Smooth muscle cell of the brain vasculature (primary cell): Measurements from ENCODE around the gene U2SURP.
"Not testable (repeated sequence)": the region's sequence is repeated elsewhere in the genome, so short reads cannot be mapped to it uniquely, and the experiment has no call there.

Experiments
- DNase-seq: peaks from one replicate; pipeline ENCODE4 v3.0.0-alpha.2; 2012; ENCODE audit warnings: low read depth, low spot score

The U2SURP gene

DNA sequence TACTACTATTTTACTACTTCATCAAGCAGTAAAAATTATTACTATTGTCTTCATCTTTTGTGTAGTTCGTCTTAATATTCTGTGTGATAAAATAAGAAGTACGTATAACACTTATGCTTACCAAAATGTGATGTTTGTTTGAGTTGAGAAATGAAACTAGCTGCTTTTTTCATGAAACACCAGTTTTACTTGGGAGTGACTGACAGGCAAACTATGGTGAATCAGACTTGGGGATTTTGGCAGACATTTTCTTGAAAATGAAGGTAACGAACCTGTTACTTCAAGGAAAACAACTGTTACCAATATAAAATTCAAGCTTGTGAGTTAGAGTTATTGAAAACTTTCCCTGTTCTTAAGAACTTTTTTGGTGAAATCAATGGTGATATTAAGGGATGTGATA, 10.3 kb downstream of the U2SURP start:
- no peak for DNase-seq

DNA sequence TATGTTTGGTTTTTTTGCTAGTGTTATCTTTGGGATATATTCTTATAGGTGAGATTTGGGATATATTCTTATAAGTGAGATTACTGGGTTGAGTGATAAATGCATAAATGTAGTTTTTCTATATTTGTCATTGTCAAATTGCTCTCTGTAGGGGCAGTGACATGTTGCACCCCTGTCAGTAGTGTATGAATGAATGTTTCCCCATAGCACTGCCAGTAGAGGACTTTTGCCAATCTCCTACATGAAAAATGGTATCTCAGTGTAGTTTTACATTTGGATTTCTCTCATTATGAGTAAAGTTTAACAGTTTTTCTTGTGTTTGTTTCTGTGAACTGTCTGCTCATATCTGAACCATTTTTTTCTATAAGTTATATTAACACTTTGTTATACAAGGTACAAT, 13.6 kb downstream of the U2SURP start:
- DNase-seq = no peak

DNA sequence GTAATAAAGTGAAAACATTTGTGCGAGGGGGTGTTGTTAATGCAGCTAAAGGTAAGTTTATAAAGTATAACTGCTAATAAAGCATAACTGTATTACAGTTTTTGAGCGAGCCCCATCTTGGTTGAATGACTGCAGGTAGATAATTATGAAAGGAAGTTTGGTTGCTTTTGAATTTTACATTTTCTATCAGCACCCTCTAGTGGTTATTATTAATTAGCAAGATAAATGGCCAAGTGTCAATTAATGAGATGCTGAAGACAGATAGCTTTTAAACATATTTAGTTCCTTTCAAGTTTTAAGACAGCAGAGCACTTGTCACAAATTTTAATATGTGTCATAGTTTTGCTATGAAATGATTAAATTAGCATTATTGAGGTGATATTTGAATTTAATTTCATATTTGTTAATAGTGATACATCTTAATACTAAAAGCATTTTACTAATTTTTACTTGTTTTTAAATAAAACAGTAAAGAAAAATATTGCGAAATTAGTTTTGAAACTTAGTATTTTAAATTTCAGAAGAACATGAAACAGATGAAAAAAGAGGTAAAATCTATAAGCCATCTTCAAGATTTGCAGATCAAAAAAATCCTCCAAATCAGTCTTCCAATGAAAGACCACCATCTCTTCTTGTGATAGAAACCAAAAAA, 15.1 kb downstream of the U2SURP start:
- no peak for DNase-seq

DNA sequence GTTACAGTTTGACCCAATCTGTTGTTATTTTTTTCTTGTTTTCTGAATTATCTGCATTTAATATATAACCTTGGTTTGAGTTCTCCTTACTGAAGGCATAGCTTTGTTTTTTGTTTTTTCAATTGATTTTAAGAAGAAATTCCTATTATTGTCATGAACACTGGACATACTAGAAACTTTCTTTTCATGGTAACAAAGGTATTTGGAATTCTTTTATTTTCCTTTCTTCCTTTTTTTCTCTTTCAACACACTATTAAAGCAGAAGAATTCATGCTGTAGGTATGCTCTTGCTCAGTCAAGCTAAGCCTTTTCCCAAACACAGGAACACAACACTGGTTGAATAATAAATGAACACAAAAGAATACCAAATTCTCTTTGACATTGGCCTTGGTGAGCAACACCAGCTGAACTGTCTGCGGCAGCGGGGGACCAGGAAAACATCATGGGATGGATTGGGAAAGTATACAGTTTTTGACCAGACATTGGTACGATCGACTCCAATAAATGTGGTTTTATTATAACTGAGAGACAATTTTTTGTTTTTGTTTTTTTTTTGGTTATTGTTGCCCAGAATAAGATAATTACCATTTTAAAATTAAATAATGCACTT, 23.1 kb downstream of the U2SURP start:
- DNase-seq = no peak

DNA sequence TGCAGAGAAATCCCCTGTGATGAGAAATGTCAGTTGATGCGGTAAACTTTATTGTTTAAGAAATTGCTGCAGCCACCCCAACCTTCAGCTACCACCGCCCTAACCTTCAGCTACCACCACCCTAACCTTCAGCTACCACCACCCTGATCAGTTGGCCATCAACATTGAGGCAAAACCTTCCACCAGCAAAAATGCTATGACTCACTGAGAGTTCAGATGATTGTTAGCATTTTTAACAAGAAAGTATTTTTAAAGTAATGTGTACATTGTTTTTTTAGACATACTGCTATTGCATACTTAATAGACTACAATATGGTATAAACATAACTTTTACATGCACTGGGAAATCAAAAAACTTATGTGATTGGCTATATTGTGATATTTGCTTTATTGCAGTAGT, 30.0 kb downstream of the U2SURP start:
- no peak for DNase-seq

DNA sequence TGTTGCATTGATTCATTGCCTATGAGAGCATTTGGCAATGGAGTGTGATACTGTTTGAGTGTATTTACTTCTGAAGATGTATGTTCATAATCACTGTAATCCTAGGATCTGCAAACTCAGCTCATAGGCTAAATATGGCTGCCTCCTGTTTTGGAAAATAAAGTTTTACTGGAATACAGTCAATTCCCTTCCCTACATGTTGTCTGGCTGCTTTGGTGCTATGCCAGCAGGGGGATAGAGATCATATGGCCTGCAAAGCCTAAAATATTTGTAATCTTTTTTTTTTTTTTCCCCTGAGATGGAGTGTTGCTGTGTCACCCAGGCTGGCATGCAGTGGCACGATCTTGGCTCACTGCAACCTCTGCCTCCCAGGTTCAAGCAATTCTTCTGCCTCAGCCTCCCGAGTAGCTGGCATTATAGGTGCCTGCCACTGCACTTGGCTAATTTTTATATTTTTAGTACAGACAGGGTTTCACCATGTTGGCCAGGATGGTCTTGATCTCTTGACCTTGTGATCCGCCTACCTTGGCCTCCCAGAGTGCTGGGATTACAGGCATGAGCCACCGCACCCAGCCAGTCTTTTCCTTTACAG, 30.5 kb downstream of the U2SURP start:
- not testable (repeated sequence) for DNase-seq

DNA sequence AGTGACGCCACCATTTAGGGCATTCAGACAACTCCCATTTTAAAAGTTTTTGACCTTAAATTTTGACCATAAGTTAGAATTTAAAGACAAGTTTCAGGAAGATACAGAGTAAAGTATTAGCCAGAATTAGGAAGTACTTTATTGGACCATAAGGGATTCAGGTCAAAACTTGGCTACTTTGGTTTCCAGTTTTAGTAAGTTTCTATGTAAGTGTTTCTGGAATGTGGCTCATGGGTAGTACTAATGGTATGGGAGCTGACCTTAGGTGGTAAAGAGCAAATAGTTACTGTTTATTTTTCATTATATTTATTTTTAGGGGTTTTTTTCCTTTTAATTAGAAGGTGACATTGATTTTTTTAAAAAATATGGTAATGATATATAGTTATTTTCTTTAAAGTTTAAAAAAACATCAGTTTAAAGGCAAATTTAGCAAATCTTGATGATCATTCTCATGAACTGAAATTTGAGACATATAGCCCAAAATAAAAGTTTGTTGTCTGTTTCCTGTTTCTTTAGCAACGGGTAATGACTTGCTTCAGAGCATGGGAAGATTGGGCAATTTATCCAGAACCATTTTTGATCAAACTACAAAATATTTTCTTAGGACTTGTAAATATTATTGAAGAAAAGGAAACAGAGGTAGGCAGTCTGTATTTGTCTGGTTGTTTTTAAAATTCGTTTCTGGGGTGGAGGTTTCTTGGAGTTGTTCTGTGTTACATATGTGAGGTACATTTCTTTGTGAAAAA, 34.3 kb downstream of the U2SURP start:
- peak; percentile 12 for DNase-seq

DNA sequence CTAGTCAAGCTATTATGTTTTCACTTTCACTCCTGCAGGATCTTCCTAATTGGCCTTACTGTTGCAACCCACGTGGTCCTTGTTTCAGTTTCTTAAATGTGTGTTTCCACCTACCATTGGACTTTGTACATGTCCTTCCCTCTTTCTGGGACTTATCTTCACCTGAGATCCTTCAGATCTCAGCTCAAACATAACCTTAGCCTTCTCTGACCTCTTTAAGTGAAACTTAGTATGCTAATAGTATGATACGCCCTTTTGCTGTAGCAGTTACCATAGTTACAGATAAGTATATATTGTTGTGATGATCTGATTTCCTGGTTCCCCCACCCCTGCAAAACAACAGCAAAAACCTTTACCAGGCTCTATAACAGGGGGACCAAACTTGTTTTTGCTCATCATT, 35.2 kb downstream of the U2SURP start:
- DNase-seq = no peak

DNA sequence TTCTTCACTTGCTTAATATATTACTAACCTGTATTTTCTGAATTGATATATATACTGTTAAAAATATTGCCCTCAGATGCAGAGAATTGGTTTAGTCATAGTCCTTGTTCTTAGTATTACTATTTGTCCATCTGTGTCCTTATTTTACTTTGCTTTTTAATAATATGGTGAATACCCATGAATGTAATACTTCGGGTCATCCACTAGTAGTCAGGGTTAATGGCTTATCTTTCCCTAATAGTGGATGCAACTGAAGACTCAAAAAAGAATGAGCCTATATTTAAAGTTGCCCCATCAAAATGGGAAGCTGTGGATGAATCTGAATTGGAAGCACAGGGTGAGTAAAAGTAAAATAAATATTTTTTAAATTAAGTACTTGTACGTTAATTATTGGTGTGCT, 36.5 kb downstream of the U2SURP start:
- no peak for DNase-seq

DNA sequence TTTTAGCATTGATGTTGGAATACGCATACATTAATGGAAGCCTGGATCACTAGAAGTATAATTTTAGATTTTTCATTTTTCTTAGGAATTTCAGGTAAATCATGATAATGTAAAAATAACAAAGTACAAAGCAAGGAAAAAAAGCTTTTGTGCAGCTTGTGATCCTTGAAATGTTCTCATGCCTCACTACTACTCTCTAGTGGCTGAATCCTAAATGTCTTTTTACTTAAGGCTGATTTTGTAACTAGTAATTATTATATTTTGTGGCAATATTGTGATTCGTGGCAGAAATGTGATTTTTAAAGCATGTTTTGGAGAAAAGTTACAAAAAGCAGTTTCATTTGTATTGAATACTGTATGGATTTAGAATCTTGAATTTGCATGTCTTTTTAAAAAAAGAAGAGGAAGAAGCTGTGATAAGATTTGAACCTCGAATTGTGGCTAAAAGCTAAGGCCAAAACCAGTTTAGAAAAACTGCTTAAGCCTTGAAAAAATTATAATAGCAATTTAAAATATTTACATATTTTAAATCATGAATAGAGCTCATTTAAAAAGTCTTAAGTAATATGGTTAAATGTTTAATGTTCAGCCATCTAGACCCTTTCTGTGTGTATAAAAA, 39.0 kb downstream of the U2SURP start:
- peak; percentile 7 for DNase-seq

DNA sequence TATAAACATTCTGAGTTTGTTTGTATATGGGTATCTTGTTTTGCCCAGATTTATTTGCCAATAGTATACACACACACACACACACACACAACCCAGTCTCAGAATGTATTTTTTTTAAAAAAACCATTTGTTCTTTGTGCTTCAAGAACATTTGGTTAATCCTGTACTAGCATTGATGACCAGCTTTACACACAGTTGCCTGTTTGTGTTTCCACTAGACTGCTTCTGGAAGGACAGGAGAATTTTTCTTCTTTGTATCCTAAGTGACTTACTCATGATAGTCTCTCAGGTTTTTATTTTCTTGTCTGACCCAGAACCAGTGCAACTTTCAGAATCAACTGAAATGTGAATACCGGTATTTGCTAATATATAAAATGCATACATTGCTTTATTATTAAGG, 40.5 kb downstream of the U2SURP start:
- DNase-seq = no peak

DNA sequence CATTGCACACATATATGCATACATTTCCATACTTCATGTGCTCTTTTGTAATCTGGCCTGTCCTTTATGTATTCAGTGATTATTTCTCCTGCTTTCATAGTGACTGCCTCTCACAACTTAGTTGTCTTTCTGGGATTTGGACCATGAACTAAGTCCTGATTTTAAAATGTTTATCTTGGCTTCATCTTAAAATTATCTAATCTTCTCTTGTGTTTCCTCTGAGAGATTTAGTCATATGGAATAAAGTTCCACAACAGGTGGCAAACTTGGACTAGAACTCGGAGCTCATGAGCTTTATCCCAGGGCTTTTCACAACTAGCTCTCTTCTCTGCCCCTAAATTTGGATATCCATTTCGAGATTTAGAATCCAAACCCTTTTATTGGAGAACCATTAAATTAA, 44.3 kb downstream of the U2SURP start:
- no peak for DNase-seq

DNA sequence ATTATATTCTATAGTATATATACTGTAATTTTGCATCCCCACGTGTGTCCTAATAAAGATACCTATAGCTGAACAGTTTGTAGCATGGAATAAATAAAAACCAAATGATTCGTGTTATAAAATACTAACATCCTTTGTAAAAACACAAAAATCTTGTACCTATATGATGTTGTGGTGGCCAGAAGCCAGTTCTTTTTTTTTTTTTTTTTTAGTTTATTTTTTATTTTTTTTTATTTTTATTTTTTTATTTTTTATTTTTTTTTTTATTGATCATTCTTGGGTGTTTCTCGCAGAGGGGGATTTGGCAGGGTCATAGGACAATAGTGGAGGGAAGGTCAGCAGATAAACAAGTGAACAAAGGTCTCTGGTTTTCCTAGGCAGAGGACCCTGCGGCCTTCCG, 44.7 kb downstream of the U2SURP start:
- not testable (repeated sequence) for DNase-seq

DNA sequence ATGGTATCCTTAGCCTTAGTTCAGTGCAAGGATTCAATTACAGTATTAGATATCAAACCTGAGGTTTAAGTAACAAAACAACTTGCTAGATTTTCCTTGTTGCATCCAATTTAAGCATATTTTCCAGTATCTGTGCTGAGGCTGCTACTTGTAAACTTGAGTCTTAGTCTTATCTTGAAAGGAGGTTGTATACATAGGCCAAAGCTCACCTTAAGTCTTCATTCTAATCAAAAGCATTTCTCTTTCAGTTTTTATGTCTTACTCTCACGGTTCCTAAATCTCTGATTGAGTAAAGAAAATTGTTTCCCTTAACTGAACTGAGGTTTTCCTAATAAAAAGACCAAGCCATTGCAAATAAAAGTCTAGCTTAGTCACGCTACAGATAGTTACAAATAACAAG, 52.6 kb downstream of the U2SURP start:
- DNase-seq = no peak

DNA sequence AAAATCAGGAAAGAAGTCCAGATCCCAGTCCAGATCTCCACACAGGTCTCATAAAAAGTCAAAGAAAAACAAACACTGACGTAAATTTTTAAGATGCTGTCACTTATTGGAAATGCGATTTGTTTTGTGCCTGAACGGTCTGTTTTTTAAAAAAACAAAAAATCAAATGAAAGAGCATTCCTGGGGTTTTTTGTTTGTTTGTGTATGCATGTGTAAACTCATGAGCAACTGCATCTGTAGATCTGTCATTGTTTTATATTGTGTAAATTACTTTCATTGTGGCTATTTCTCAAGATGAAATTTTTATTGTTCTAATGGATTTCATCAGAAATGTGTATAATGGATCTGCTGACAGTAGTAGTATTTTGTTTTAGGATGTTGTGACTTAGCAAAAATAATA, 55.0 kb downstream of the U2SURP start:
- DNase-seq = no peak

DNA sequence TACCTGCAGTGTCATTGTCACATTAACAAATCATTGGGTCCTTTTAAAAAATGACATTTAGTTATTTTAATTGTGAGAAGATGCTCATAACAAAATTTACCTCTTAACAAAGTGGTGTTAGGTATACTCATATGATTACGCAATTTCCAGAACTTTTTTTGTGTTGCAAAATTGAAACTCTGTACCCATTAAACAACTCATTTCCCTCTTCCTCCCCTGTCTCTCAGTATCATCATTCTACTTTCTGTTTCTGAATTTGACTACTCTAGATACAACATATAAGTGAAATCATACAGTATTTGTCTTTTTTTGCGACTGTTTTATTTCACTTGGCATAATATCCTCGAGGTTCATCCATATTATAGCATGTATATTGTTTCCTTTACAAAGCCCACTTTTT, 59.5 kb downstream of the U2SURP start:
- DNase-seq = no peak

DNA sequence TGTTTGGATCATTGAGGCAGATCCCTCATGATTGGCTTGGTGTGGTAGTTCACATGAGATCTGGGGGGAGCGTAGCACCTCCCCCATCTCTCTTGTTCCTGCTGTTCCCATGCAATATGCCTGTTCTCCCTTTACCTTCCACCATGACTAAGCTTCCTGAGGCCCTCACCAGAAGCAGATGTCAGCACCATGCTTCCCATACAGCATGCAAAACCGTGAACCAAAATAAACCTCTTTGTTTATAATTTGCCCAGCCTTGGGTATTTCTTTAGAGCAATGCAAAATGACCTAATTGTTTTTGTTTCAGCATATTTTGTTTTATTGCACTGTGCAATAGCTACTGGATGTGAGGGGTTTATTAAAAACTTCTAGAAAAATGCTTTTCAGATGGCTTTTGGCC, 61.6 kb downstream of the U2SURP start:
- DNase-seq = no peak

DNA sequence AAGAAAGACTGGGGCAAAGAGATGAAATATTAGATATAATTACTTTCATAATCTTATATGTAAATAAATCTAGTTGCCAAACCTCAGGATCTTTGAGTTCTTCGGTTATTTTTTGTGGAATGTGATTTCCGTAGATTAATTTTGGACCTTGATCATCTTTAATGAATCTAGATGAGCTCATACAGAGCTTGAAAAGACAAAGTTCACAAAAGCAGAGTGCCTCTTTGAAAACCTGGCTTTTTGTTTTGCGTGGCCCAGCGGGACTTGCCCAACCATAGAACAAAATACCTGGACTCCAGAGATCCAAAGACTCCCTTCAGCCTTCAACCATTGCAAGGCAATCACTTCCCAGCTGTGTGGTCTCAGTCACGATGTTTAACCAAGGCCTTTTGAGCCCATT, 63.4 kb downstream of the U2SURP start:
- no peak for DNase-seq

DNA sequence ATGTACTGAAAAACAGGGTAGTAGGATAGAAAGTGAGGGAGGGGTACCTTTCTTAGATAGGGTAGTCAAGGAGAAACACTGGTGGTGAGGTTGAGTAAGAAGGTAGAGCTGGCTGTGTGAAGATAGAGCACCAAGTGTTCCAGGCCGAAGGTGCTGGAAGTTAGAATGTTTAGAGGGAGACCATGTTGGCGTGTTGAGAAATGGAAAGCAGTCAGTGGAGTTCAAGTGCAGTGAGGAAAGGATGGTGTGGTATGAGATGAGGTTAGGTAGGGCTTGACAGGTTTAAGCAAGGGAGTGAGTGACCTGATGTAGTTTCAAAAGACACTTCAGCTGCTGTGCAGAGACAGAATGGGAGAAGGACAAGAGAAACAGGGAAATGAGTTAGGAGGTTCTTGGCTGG, 64.0 kb downstream of the U2SURP start:
- DNase-seq = no peak

DNA sequence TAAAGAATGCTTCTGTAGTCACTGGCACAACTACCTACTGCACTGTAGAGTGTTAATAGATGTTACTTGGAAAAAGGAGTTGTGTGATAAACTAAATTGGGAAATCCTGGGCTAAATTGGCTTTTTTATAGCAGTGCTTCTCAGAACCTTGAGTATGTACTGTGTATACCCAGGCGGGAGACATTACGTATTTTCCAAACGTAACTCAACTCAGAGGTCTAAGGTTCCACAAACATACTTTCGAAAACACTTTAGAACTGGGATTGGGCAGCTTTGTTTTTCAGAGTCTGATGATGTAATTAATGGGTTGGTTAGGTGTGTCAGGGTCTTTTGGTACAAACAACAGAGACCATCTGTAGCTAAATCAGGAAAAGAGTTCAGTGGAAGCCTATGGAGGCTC, 64.7 kb downstream of the U2SURP start:
- DNase-seq = no peak

DNA sequence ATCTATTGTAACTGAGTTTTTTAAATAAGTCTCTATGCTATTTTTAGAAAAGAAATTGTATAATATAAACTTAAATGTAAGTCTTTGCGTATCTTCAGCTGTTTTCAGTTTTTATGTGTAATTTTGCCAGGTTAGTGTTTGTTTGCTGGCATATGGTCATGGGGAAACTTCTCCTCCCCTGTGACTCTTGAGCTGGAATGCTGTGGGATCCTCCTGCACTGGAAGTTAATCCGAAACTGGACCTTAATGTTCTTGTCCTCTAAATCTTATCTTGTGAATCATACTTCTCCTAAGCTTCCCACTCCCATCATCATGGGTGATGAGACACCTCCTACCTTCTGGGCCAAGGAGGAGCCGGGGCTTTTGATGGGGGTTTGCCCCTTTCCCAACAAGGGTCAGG, 65.8 kb downstream of the U2SURP start:
- DNase-seq = no peak

DNA sequence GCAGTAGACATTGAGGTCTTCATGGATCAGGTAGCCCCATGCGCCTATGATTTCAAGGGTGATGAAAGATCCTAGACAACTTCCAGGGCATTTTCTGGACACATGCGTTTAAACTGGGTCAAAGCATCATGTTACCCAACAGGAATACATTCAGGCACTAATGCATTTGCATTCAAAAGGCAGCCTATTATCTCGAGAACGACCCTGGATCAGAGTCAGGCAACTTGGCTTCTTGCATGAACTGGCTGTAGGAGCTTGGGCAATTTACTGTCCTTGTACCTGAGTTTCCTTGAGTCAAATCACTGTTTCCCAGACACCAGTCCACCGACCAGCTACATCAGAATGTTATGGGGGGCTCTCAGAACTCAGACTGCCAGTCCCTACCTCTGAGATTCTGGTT, 66.7 kb downstream of the U2SURP start:
- DNase-seq = no peak
